HG02623 (cell line): ENCODE data around the gene CHID1.

Experiments used
- ATAC-seq: cut with Tn5 transposase; IDR thresholded peaks from one replicate; pipeline ENCODE4 v1.9.1; 2021; ENCODE audit warnings: moderate library complexity; ENCODE audit not compliant: unreplicated experiment

CHID1 gene

GRCh38 chr11:837990-838307 is 72.7 kb downstream of the CHID1 start:
- no peak for ATAC-seq

GRCh38 chr11:837189-837989 is 73.2 kb downstream of the CHID1 start:
- no peak for ATAC-seq

GRCh38 chr11:836700-837099 is 73.9 kb downstream of the CHID1 start:
- ATAC-seq = no peak

- no peak for ATAC-seq
These were observed 74.3 kb downstream of the CHID1 start for GRCh38 chr11:836274-836673.

GRCh38 chr11:834371-835316 is 76.0 kb downstream of the CHID1 start:
- no peak for ATAC-seq

GRCh38 chr11:833849-834311 is 76.7 kb downstream of the CHID1 start:
- no peak for ATAC-seq

GRCh38 chr11:833114-833791 is 77.4 kb downstream of the CHID1 start:
- ATAC-seq = no peak

- no peak for ATAC-seq
These were observed 78.0 kb downstream of the CHID1 start, which contains the start of gene CD151 for GRCh38 chr11:832529-833113. TSS of gene CD151 (plus strand) at chr11:832952. CDS start at chr11:836070, 3,118 bp downstream.

GRCh38 chr11:831961-832528 is 78.6 kb downstream of the CHID1 start:
- ATAC-seq = no peak

- ATAC-seq = no peak
These were observed 79.3 kb downstream of the CHID1 start for GRCh38 chr11:831118-831864.

GRCh38 chr11:830295-831117 is 80.1 kb downstream of the CHID1 start:
- no peak for ATAC-seq

- no peak for ATAC-seq
These were observed 80.7 kb downstream of the CHID1 start for GRCh38 chr11:829847-830294.

GRCh38 chr11:829176-829846 is 81.3 kb downstream of the CHID1 start:
- no peak for ATAC-seq

- ATAC-seq = no peak
These were observed 82.0 kb downstream of the CHID1 start for GRCh38 chr11:828506-829175.

GRCh38 chr11:827897-828192 is 82.8 kb downstream of the CHID1 start, which contains the start of gene CRACR2B:
TSS of gene CRACR2B (plus strand) at chr11:827919. CDS start at chr11:828608, 689 bp downstream.
- no peak for ATAC-seq

- ATAC-seq = no peak
These were observed 83.3 kb downstream of the CHID1 start for GRCh38 chr11:827146-827896.

- ATAC-seq = no peak
These were observed 83.8 kb downstream of the CHID1 start for GRCh38 chr11:826836-827145.
